ENCODE results near the gene MAP7D2. TPM values are rescaled to one million over a fixed set of nuclear protein-coding genes. Genes with fewer than 3 reads are reported as not detected.

MAP7D2 gene
- total and polyA plus RNA-seq, 2 experiments from 2014 or later, result 0.90 to 1.6 TPM

DNA sequence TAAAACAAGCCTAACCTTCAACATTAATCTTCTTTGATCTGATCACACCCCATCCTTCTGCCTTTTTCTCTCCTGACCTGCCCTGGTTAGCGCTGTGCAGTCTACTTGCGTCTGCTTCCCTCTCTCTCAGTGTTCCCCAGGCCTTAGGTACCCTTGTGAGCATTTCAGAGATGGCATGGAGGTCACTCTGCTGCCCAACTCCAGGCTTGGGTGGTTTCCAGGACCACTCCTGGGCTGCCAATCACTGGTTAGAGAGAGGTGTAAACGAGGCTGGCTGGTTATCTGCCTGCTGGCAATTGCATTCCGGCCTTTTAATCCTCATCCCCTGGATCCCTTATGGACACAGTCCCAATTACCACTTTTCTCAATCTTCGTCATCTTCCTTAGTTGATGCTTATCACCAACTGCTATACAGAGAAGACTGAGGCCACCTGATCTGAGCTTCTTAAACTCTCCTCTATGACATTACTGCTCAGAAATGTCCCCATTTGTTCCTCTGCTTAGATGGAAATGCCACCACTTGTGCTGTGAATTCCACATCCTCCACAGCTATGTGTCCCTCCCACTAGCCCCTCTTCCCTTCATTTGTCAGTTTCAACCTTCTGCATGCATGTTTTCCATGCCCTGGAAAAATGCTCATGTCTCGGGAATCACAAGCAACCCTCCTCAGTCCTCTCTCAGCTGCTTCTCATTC lies 96.9 kb downstream of the MAP7D2 start:
- no peaks in the 10 kb centered on the region for H3K9me2 ChIP-seq (ENCODE audit: insufficient read depth)
- no peaks in the 10 kb centered on the region for H4K20me1 ChIP-seq (replicated peaks; ENCODE audit: insufficient read depth)
- peaks cover 2% of the 10 kb centered on the region for H3K27me3 Mint-ChIP-seq (ENCODE audit: insufficient read depth, low read depth, poor library complexity)
- H3K36me3 Mint-ChIP-seq (ENCODE audit: low read depth), result no peaks in the 10 kb centered on the region; the same call in 2 of the 3 replicates
- H3K4me3 ChIP-seq, result no peak overlapping the region
- DNase-seq (ENCODE audit: low spot score) (no peak), ATAC-seq (no peak)
- H3F3A ChIP-seq (replicated peaks; ENCODE audit: low read depth), result no peaks in the 10 kb centered on the region
- H3K27ac Mint-ChIP-seq, result no peak overlapping the region
- TF ChIP-seq, protein P1, sequence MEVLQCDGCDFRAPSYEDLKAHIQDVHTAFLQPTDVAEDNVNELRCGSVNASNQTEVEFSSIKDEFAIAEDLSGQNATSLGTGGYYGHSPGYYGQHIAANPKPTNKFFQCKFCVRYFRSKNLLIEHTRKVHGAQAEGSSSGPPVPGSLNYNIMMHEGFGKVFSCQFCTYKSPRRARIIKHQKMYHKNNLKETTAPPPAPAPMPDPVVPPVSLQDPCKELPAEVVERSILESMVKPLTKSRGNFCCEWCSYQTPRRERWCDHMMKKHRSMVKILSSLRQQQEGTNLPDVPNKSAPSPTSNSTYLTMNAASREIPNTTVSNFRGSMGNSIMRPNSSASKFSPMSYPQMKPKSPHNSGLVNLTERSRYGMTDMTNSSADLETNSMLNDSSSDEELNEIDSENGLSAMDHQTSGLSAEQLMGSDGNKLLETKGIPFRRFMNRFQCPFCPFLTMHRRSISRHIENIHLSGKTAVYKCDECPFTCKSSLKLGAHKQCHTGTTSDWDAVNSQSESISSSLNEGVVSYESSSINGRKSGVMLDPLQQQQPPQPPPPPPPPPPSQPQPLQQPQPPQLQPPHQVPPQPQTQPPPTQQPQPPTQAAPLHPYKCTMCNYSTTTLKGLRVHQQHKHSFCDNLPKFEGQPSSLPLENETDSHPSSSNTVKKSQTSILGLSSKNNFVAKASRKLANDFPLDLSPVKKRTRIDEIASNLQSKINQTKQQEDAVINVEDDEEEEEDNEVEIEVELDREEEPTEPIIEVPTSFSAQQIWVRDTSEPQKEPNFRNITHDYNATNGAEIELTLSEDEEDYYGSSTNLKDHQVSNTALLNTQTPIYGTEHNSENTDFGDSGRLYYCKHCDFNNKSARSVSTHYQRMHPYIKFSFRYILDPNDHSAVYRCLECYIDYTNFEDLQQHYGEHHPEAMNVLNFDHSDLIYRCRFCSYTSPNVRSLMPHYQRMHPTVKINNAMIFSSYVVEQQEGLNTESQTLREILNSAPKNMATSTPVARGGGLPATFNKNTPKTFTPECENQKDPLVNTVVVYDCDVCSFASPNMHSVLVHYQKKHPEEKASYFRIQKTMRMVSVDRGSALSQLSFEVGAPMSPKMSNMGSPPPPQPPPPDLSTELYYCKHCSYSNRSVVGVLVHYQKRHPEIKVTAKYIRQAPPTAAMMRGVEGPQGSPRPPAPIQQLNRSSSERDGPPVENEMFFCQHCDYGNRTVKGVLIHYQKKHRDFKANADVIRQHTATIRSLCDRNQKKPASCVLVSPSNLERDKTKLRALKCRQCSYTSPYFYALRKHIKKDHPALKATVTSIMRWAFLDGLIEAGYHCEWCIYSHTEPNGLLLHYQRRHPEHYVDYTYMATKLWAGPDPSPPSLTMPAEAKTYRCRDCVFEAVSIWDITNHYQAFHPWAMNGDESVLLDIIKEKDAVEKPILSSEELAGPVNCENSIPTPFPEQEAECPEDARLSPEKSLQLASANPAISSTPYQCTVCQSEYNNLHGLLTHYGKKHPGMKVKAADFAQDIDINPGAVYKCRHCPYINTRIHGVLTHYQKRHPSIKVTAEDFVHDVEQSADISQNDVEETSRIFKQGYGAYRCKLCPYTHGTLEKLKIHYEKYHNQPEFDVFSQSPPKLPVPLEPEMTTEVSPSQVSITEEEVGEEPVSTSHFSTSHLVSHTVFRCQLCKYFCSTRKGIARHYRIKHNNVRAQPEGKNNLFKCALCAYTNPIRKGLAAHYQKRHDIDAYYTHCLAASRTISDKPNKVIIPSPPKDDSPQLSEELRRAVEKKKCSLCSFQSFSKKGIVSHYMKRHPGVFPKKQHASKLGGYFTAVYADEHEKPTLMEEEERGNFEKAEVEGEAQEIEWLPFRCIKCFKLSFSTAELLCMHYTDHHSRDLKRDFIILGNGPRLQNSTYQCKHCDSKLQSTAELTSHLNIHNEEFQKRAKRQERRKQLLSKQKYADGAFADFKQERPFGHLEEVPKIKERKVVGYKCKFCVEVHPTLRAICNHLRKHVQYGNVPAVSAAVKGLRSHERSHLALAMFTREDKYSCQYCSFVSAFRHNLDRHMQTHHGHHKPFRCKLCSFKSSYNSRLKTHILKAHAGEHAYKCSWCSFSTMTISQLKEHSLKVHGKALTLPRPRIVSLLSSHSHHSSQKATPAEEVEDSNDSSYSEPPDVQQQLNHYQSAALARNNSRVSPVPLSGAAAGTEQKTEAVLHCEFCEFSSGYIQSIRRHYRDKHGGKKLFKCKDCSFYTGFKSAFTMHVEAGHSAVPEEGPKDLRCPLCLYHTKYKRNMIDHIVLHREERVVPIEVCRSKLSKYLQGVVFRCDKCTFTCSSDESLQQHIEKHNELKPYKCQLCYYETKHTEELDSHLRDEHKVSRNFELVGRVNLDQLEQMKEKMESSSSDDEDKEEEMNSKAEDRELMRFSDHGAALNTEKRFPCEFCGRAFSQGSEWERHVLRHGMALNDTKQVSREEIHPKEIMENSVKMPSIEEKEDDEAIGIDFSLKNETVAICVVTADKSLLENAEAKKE (CRISPR knock-in tag; IDR thresholded peaks at IDR 0.05), result no peak
- TF ChIP-seq ZNF331 (CRISPR knock-in tag; IDR thresholded peaks at IDR 0.05; ENCODE audit: low read depth) (no peak), JUNB (IDR thresholded peaks at IDR 0.05; ENCODE audit: unreplicated experiment) (no peak), ETS1 (IDR thresholded peaks at IDR 0.05) (no peak), POLR2AphosphoS5 (IDR thresholded peaks at IDR 0.05; ENCODE audit: low read depth) (no peak), EZH2 (IDR thresholded peaks at IDR 0.05; ENCODE audit: low read depth, unreplicated experiment) (no peak), CREB1 (CRISPR knock-in tag; IDR thresholded peaks at IDR 0.05; ENCODE audit: low read depth) (no peak), ZNF114 (CRISPR knock-in tag; IDR thresholded peaks at IDR 0.05) (no peak), STAT1 (IDR thresholded peaks at IDR 0.05; ENCODE audit: unreplicated experiment) (no peak), NANOG (IDR thresholded peaks at IDR 0.05; ENCODE audit: borderline replicate concordance) (no peak), EZH2phosphoT487 (IDR thresholded peaks at IDR 0.05; ENCODE audit: unreplicated experiment) (no peak)
- TF ChIP-seq, protein P2, sequence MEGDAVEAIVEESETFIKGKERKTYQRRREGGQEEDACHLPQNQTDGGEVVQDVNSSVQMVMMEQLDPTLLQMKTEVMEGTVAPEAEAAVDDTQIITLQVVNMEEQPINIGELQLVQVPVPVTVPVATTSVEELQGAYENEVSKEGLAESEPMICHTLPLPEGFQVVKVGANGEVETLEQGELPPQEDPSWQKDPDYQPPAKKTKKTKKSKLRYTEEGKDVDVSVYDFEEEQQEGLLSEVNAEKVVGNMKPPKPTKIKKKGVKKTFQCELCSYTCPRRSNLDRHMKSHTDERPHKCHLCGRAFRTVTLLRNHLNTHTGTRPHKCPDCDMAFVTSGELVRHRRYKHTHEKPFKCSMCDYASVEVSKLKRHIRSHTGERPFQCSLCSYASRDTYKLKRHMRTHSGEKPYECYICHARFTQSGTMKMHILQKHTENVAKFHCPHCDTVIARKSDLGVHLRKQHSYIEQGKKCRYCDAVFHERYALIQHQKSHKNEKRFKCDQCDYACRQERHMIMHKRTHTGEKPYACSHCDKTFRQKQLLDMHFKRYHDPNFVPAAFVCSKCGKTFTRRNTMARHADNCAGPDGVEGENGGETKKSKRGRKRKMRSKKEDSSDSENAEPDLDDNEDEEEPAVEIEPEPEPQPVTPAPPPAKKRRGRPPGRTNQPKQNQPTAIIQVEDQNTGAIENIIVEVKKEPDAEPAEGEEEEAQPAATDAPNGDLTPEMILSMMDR (conservative IDR thresholded peaks at IDR 0.05; ENCODE audit: low read depth in 2 of 2), result no peak
- TF ChIP-seq, protein P3, sequence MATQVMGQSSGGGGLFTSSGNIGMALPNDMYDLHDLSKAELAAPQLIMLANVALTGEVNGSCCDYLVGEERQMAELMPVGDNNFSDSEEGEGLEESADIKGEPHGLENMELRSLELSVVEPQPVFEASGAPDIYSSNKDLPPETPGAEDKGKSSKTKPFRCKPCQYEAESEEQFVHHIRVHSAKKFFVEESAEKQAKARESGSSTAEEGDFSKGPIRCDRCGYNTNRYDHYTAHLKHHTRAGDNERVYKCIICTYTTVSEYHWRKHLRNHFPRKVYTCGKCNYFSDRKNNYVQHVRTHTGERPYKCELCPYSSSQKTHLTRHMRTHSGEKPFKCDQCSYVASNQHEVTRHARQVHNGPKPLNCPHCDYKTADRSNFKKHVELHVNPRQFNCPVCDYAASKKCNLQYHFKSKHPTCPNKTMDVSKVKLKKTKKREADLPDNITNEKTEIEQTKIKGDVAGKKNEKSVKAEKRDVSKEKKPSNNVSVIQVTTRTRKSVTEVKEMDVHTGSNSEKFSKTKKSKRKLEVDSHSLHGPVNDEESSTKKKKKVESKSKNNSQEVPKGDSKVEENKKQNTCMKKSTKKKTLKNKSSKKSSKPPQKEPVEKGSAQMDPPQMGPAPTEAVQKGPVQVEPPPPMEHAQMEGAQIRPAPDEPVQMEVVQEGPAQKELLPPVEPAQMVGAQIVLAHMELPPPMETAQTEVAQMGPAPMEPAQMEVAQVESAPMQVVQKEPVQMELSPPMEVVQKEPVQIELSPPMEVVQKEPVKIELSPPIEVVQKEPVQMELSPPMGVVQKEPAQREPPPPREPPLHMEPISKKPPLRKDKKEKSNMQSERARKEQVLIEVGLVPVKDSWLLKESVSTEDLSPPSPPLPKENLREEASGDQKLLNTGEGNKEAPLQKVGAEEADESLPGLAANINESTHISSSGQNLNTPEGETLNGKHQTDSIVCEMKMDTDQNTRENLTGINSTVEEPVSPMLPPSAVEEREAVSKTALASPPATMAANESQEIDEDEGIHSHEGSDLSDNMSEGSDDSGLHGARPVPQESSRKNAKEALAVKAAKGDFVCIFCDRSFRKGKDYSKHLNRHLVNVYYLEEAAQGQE (IDR thresholded peaks at IDR 0.05; ENCODE audit: unreplicated experiment), result no peak
- no peaks in the 10 kb centered on the region for H3K4me1 ChIP-seq (ENCODE audit: insufficient read depth)
- no peak overlapping the region for H3K27ac ChIP-seq (ENCODE audit: low read depth)
- H3K79me2 ChIP-seq (replicated peaks; ENCODE audit: insufficient read depth), result no peaks in the 10 kb centered on the region
- no peak overlapping the region for H2AFZ ChIP-seq
- no peaks in the 10 kb centered on the region for H3K36me3 ChIP-seq (ENCODE audit: insufficient read depth)
- H3K4me1 Mint-ChIP-seq, result peaks cover 3% of the 10 kb centered on the region
- H3K27me3 ChIP-seq (ENCODE audit: insufficient read depth), result no peaks in the 10 kb centered on the region
- no peak overlapping the region for H3K4me3 Mint-ChIP-seq
- no peaks in the 10 kb centered on the region; the same call in 2 of the 3 replicates for H3K9me3 Mint-ChIP-seq
- no peak overlapping the region for H3K4me2 ChIP-seq
